SK-N-SH (cell line): ENCODE results near the gene ZDBF2. TPM values are rescaled to one million over a fixed set of nuclear protein-coding genes. Genes with fewer than 3 reads are reported as not detected.

Experiments
- CTCF ChIA-PET: fragments of 300-600, 350-600 bp; formaldehyde crosslinking; extraction: SDS; loops from one replicate; lab custom pipeline; 2021; lab: Yijun Ruan, JAX
- POLR2A ChIA-PET: fragments of 350-600 bp; sonication (Branson Sonifier 250); formaldehyde crosslinking; extraction: SDS; loops from one replicate; lab custom pipeline; 2020; ENCODE audit warnings: antibody characterized with exemption, inconsistent platforms; lab: Yijun Ruan, JAX
- DNase-seq: peaks from one replicate; pipeline ENCODE4 v3.0.0; 2012
- H2AFZ ChIP-seq: fragments of 200-600 bp; sonication (generic); 2 replicates; pipeline ENCODE4 v1.8.1; 2016; ENCODE audit warnings: antibody characterized with exemption, mild to moderate bottlenecking, low read depth
- H3F3A ChIP-seq: fragments of 200-600 bp; sonication (generic); replicated peaks from 2 replicates; pipeline ENCODE3; 2016; ENCODE audit warnings: antibody characterized with exemption, mild to moderate bottlenecking; ENCODE audit not compliant: insufficient read depth
- H3K27ac ChIP-seq, 2 experiments: fragments of 200-500 bp in 1 of 2; fragments of 200-600 bp in 1 of 2; sonication (Bioruptor generic) in 1 of 2; sonication (generic), shearing (Covaris generic) in 1 of 2; 2 replicates each; pipeline versions ENCODE4 v1.5.1 to v1.6.1; 2014 to 2016; ENCODE audit warnings: low read depth in 2 of 2, inconsistent platforms in 1 of 2, low read length in 1 of 2, mild to moderate bottlenecking in 1 of 2, mixed read lengths in 1 of 2
- H3K27me3 ChIP-seq: fragments of 200-600 bp; sonication (generic), shearing (Covaris generic); 2 replicates; pipeline ENCODE4 v1.6.1; 2016; ENCODE audit warnings: mixed run types; ENCODE audit not compliant: insufficient read depth
- H3K36me3 ChIP-seq, 2 experiments: fragments of 200-500 bp in 1 of 2; fragments of 200-600 bp in 1 of 2; sonication (Bioruptor generic) in 1 of 2; sonication (generic) in 1 of 2; replicated peaks in 1 of 2; 2 replicates each; pipeline versions ENCODE3 to v1.5.1; 2014 to 2016; ENCODE audit warnings: low read length in 1 of 2, mild to moderate bottlenecking in 1 of 2; ENCODE audit not compliant: insufficient read depth in 2 of 2, control insufficient read depth in 1 of 2
- H3K4me1 ChIP-seq, 2 experiments: fragments of 200-500 bp in 1 of 2; fragments of 200-600 bp in 1 of 2; sonication (Bioruptor generic) in 1 of 2; sonication (generic), shearing (Covaris generic) in 1 of 2; 2 replicates each; pipeline versions ENCODE4 v1.5.1 to v1.6.1; 2014 to 2016; ENCODE audit warnings: low read depth in 1 of 2, low read length in 1 of 2, mixed run types in 1 of 2; ENCODE audit not compliant: insufficient read depth in 2 of 2, control insufficient read depth in 1 of 2
- H3K4me2 ChIP-seq: fragments of 200-600 bp; sonication (generic), shearing (Covaris generic); 2 replicates; pipeline ENCODE4 v1.6.1; 2017; ENCODE audit warnings: mixed run types
- H3K4me3 ChIP-seq, 2 experiments: fragments of 200-500 bp in 1 of 2; fragments of 200-600 bp in 1 of 2; sonication (Bioruptor generic) in 1 of 2; sonication (generic), shearing (Covaris generic) in 1 of 2; 2 replicates each; pipeline versions ENCODE4 v1.5.1 to v1.8.1; 2014 to 2016; ENCODE audit warnings: low read depth in 2 of 2, inconsistent platforms in 1 of 2, low read length in 1 of 2, mild to moderate bottlenecking in 1 of 2, mixed read lengths in 1 of 2, moderate library complexity in 1 of 2
- H3K79me2 ChIP-seq: fragments of 200-600 bp; sonication (generic); 2 replicates; pipeline ENCODE4 v1.8.1; 2017; ENCODE audit warnings: mild to moderate bottlenecking; ENCODE audit not compliant: insufficient read depth
- H3K9ac ChIP-seq: fragments of 200-600 bp; sonication (generic); 2 replicates; pipeline ENCODE4 v1.6.1; 2017; ENCODE audit warnings: mixed run types
- H3K9me2 ChIP-seq: fragments of 200-600 bp; sonication (generic); 2 replicates; pipeline ENCODE4 v1.6.1; 2017; ENCODE audit warnings: mixed run types
- H3K9me3 ChIP-seq: fragments of 200-600 bp; sonication (generic); 2 replicates; pipeline ENCODE4 v1.6.1; 2017; ENCODE audit warnings: mixed run types, mild to moderate bottlenecking, moderate library complexity
- H4K20me1 ChIP-seq: fragments of 200-600 bp; sonication (generic); 2 replicates; pipeline ENCODE4 v1.6.1; 2017; ENCODE audit warnings: mild to moderate bottlenecking, mixed run types; ENCODE audit not compliant: insufficient read depth
- CHD2 ChIP-seq: fragments of 150-350 bp; IDR thresholded peaks from 2 replicates; pipeline ENCODE4 v1.6.1; 2018; ENCODE audit warnings: low read length; ENCODE audit not compliant: partially characterized antibody
- EP300 ChIP-seq, 2 experiments: IDR thresholded peaks; 2 replicates each; pipeline versions ENCODE4 v1.4.0 to v1.6.1; 2012; ENCODE audit warnings: borderline replicate concordance in 1 of 2, low read depth in 1 of 2, low read length in 1 of 2
- FOSL2 ChIP-seq: IDR thresholded peaks from 2 replicates; pipeline ENCODE4 v1.4.0; 2012; ENCODE audit warnings: low read depth, mild to moderate bottlenecking, moderate library complexity, borderline replicate concordance
- FOXJ3 ChIP-seq: sonication (generic); formaldehyde crosslinking; IDR thresholded peaks from 2 replicates; pipeline ENCODE4 v1.5.1; 2020; ENCODE audit warnings: mild to moderate bottlenecking, missing genetic modification reagents
- FOXM1 ChIP-seq: IDR thresholded peaks from 2 replicates; pipeline ENCODE4 v1.4.0; 2012; ENCODE audit warnings: low read depth, mild to moderate bottlenecking
- NFIC ChIP-seq: IDR thresholded peaks from 2 replicates; pipeline ENCODE4 v1.4.0; 2012; ENCODE audit warnings: borderline replicate concordance
- RAD21 ChIP-seq: IDR thresholded peaks from 2 replicates; pipeline ENCODE4 v1.6.1; 2012; ENCODE audit warnings: mild to moderate bottlenecking, low read length
- RCOR1 ChIP-seq: fragments of 150-350 bp; IDR thresholded peaks from 2 replicates; pipeline ENCODE4 v1.6.1; 2017; ENCODE audit warnings: antibody characterized with exemption, low read length
- SMC3 ChIP-seq: IDR thresholded peaks from 2 replicates; pipeline ENCODE4 v1.6.1; 2012; ENCODE audit warnings: low read depth, low read length, improper control_type of control experiment
- TAF1 ChIP-seq: IDR thresholded peaks from 2 replicates; pipeline ENCODE4 v1.6.1; 2012; ENCODE audit warnings: low read depth, mild to moderate bottlenecking, low read length, moderate library complexity, borderline replicate concordance
- YY1 ChIP-seq: IDR thresholded peaks from 2 replicates; pipeline ENCODE4 v1.4.0; 2012; ENCODE audit warnings: low read depth, mild to moderate bottlenecking
- WGBS: methylation state at CpG from one replicate; pipeline ENCODE4 v1.1.6; 2017; ENCODE audit warnings: low lambda C conversion rate; 5-methylcytosine and 5-hydroxymethylcytosine counted together
- polyA plus RNA-seq, 3 experiments: library from polyadenylated mRNA; depleted of rRNA; stranded (reverse); fragments of >200 nt; gene quantifications; 2 replicates each; pipeline ENCODE4 v1.2.3, GENCODE V29; 2012
- TF ChIP-seq, protein P1 (sequence below): IDR thresholded peaks from 2 replicates; pipeline ENCODE4 v1.4.0; 2012; ENCODE audit warnings: low read depth, borderline replicate concordance
- TF ChIP-seq, protein P2 (sequence below): fragments of 200-600 bp; sonication (generic); IDR thresholded peaks from 2 replicates; pipeline ENCODE4 v1.6.1; 2017; ENCODE audit warnings: antibody characterized with exemption, mild to moderate bottlenecking, moderate library complexity
- TF ChIP-seq, protein P3 (sequence below): fragments of 150-350 bp; IDR thresholded peaks from 2 replicates; pipeline ENCODE4 v1.6.1; 2016; ENCODE audit warnings: mild to moderate bottlenecking, low read depth, low read length

ZDBF2 gene
- polyA plus RNA-seq, 1 of the 3 experiments (the other 2 are of a cell fraction) = 1.4 TPM

DNA sequence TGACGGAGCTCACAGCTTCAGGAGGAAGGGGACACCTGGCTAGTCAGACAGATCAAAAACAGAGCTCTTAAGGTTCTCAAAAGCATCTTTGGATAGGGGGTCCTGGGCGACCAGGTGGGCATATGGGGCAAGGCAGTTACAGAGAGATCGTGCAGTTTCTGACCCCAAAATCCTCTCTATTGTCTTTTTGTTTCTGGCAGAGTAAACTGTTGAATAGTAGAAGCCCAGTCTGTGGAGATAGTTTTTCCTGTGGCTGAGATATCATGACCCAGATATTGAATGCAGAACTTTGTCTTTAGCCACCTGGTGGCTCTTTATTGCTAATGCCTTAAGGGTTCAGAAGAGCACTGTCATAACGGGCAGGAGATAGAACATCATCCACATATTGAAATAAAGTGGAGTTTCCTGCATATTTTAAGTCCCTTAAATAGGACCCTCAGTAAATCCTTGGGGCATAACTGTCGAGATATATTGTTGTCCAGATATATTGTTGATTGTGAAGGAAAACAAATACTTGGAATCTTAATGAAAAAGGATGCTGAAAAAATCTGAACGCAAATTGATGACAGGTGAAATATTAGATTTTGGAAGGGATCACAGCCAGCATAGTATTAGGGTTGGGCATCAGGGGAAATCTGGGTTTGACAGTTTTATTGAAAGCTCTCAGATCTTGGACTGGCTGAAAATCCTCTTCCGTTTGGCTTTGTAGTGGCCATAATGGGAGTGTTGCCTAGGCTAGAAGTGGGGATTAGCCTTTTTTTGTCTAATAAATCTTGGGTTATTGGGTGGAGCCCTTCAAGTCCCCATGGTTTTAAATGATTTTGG is 14.1 kb upstream of the ZDBF2 start:
- H3K27ac ChIP-seq = no peak overlapping the region
- POLR2A ChIA-PET = no interaction called here
- TF ChIP-seq, protein P1, sequence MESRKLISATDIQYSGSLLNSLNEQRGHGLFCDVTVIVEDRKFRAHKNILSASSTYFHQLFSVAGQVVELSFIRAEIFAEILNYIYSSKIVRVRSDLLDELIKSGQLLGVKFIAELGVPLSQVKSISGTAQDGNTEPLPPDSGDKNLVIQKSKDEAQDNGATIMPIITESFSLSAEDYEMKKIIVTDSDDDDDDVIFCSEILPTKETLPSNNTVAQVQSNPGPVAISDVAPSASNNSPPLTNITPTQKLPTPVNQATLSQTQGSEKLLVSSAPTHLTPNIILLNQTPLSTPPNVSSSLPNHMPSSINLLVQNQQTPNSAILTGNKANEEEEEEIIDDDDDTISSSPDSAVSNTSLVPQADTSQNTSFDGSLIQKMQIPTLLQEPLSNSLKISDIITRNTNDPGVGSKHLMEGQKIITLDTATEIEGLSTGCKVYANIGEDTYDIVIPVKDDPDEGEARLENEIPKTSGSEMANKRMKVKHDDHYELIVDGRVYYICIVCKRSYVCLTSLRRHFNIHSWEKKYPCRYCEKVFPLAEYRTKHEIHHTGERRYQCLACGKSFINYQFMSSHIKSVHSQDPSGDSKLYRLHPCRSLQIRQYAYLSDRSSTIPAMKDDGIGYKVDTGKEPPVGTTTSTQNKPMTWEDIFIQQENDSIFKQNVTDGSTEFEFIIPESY = no peak
- TF ChIP-seq, protein P2, sequence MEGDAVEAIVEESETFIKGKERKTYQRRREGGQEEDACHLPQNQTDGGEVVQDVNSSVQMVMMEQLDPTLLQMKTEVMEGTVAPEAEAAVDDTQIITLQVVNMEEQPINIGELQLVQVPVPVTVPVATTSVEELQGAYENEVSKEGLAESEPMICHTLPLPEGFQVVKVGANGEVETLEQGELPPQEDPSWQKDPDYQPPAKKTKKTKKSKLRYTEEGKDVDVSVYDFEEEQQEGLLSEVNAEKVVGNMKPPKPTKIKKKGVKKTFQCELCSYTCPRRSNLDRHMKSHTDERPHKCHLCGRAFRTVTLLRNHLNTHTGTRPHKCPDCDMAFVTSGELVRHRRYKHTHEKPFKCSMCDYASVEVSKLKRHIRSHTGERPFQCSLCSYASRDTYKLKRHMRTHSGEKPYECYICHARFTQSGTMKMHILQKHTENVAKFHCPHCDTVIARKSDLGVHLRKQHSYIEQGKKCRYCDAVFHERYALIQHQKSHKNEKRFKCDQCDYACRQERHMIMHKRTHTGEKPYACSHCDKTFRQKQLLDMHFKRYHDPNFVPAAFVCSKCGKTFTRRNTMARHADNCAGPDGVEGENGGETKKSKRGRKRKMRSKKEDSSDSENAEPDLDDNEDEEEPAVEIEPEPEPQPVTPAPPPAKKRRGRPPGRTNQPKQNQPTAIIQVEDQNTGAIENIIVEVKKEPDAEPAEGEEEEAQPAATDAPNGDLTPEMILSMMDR = peak; percentile 58
- TF ChIP-seq RAD21 (peak; percentile 58), RCOR1 (no peak), TAF1 (no peak)
- CTCF ChIA-PET = interaction anchor here (0.6 to 4.4 kb wide), 9 partner anchors 10 to 262 kb away, joined by 3 to 20 read pairs (median 3); no protein-coding TSS in a partner anchor
- H3K9ac ChIP-seq = no peak overlapping the region
- no peak overlapping the region for H3K4me3 ChIP-seq
- no peaks in the 10 kb centered on the region for H4K20me1 ChIP-seq
- H3K4me2 ChIP-seq = no peak overlapping the region
- H2AFZ ChIP-seq = no peak overlapping the region
- H3K9me3 ChIP-seq = no peaks in the 10 kb centered on the region
- WGBS = 20% methylated on average over 7 of the region's 7 CpGs
- DNase-seq = peak; percentile 48
- no peaks in the 10 kb centered on the region for H3K79me2 ChIP-seq
- H3K9me2 ChIP-seq = no peaks in the 10 kb centered on the region
- no peaks in the 10 kb centered on the region; a peak in 1 of 4 replicates for H3K4me1 ChIP-seq
- no peaks in the 10 kb centered on the region for H3F3A ChIP-seq
- no peaks in the 10 kb centered on the region for H3K36me3 ChIP-seq
- peaks cover 45% of the 10 kb centered on the region for H3K27me3 ChIP-seq

DNA sequence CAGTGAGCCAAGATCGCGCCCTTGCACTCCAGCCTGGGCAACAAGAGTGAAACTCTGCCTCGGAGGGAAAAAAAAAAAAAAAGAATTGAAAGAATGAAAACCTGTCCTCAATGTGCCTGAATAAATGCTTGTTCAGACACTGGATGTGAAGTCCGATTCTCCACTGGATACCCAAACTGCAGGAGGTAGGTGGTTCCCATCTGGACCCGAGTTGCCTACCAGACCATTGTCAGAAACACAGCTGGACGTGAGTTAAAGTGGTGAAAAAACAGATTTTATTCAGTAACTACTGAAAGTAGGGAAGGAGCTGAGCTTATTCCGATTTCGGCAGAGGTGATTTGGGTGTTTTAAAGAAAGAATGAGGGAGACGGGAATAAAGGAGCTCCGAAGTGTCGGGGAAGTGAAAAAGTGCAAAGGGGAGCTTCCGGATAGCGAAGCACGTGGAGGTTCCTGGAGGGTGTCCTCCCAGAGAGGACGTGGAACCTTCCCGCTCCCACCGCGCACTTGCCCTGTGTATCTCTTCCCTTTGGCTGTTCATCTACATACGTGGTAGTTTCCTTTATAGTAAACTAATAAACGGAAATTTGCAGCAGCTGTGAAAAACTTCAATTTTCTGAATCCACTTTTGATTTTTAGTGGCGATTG is 10.4 kb upstream of the ZDBF2 start:
- Histone ChIP-seq H3K36me3 (no peaks in the 10 kb centered on the region), H3K27ac (no peak overlapping the region), H3K9me3 (no peaks in the 10 kb centered on the region), H3K4me2 (0 out of 2 replicates have a peak overlapping the region, but pooled peaks have one; percentile 33), H3K27me3 (peaks cover 45% of the 10 kb centered on the region), H3K79me2 (no peaks in the 10 kb centered on the region), H3K4me3 (no peak overlapping the region), H3F3A (no peaks in the 10 kb centered on the region), H3K9me2 (no peaks in the 10 kb centered on the region), H2AFZ (no peak overlapping the region), H4K20me1 (no peaks in the 10 kb centered on the region), H3K4me1 (no peaks in the 10 kb centered on the region; a peak in 1 of 4 replicates), H3K9ac (no peak overlapping the region)
- CTCF ChIA-PET = interaction anchor here (1.0 to 1.6 kb wide), 3 partner anchors 12 to 104 kb away, joined by 3 to 4 read pairs (median 3); no protein-coding TSS in a partner anchor
- 46% methylated on average over 21 of the region's 21 CpGs for WGBS
- POLR2A ChIA-PET = interaction anchor here (0.6 to 1.4 kb wide), 3 partner anchors 75 to 1264 kb away, joined by 3 to 4 read pairs (median 4); partner anchors contain the start of genes EEF1B2 and NDUFS1
- no peak for DNase-seq
- TF ChIP-seq, protein P3, sequence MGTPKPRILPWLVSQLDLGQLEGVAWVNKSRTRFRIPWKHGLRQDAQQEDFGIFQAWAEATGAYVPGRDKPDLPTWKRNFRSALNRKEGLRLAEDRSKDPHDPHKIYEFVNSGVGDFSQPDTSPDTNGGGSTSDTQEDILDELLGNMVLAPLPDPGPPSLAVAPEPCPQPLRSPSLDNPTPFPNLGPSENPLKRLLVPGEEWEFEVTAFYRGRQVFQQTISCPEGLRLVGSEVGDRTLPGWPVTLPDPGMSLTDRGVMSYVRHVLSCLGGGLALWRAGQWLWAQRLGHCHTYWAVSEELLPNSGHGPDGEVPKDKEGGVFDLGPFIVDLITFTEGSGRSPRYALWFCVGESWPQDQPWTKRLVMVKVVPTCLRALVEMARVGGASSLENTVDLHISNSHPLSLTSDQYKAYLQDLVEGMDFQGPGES = no peak
- TF ChIP-seq FOXJ3 (CRISPR knock-in tag) (no peak), EP300 (IDR thresholded peaks at IDR 0.05; ENCODE audit: borderline replicate concordance in 1 of 2, low read depth in 1 of 2, low read length in 1 of 2) (no peak), FOXM1 (no peak), RAD21 (no peak), YY1 (no peak), NFIC (no peak), SMC3 (no peak), FOSL2 (no peak), CHD2 (no peak)
- TF ChIP-seq, protein P1 = no peak
- TF ChIP-seq, protein P2 = no peak
